Measurements from ENCODE around the gene OPCML.

Gene OPCML

DNA sequence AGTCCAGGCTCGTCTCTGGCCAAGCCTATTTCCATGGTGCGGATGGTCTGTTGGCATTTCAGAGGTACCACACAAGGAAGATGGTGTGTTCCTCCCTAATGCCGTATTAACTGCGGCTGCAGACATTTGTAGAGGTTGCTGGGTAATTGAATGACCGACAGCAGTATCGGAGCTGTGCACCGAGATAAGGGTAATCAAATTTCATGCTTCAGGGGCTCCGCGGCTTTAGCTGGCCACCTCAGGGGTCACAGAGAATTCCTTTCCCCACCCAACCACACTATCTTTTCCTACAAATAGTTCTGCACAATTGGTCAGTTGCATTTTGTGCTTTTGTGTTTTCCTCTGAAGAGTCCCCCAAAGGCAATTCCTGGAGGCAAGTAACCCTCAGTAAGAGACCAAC is 297.4 kb downstream of the OPCML start (continued):
- no peak for TF ChIP-seq TSHZ2 (CRISPR knock-in tag; IDR thresholded peaks at IDR 0.05)
- no peak for TF ChIP-seq ARNTL (CRISPR knock-in tag; IDR thresholded peaks at IDR 0.05; ENCODE audit: borderline replicate concordance, low read depth)
- no peak for TF ChIP-seq ZNF8 (CRISPR knock-in tag; IDR thresholded peaks at IDR 0.05)

DNA sequence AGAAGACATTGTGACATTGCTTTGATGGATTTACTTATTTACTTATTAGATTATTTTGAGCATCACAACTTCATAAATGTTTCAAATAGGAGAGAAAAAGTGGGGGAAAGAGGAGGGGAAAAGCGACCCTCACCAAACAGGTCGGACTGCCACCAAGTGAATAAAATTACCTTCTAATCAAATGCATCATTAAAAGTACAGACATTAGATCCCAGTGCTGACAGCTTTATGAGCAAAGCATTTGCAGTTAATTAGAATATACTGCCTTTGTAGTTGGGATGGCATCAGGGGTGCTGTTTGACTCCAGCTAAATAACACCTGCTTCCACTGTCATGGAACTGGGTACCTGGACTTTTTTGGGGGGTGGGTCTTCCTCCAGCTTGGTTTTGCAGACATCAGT is 299.6 kb downstream of the OPCML start:
- no peak for ATAC-seq
- TF ChIP-seq ZNF70 (CRISPR knock-in tag; IDR thresholded peaks at IDR 0.05) (no peak), TSHZ2 (CRISPR knock-in tag; IDR thresholded peaks at IDR 0.05) (no peak), GLIS3 (CRISPR knock-in tag; IDR thresholded peaks at IDR 0.05) (no peak), SNAI2 (CRISPR knock-in tag; IDR thresholded peaks at IDR 0.05) (no peak)

GRCh38 chr11:133230431-133230830 is 301.9 kb downstream of the OPCML start:
- no peak for TF ChIP-seq TOX (CRISPR knock-in tag; IDR thresholded peaks at IDR 0.05; ENCODE audit: borderline replicate concordance)
- TF ChIP-seq TSHZ2 (CRISPR knock-in tag; IDR thresholded peaks at IDR 0.05) = no peak
- no peak for TF ChIP-seq OSR1 (CRISPR knock-in tag; IDR thresholded peaks at IDR 0.05)
- TF ChIP-seq, protein P1, sequence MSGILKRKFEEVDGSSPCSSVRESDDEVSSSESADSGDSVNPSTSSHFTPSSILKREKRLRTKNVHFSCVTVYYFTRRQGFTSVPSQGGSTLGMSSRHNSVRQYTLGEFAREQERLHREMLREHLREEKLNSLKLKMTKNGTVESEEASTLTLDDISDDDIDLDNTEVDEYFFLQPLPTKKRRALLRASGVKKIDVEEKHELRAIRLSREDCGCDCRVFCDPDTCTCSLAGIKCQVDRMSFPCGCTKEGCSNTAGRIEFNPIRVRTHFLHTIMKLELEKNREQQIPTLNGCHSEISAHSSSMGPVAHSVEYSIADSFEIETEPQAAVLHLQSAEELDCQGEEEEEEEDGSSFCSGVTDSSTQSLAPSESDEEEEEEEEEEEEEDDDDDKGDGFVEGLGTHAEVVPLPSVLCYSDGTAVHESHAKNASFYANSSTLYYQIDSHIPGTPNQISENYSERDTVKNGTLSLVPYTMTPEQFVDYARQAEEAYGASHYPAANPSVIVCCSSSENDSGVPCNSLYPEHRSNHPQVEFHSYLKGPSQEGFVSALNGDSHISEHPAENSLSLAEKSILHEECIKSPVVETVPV (CRISPR knock-in tag; IDR thresholded peaks at IDR 0.05) = no peak
- no peak for TF ChIP-seq TCF4 (CRISPR knock-in tag; IDR thresholded peaks at IDR 0.05; ENCODE audit: borderline replicate concordance)
- no peak for TF ChIP-seq CREB5 (CRISPR knock-in tag; IDR thresholded peaks at IDR 0.05; ENCODE audit: low read depth)
- no peak for TF ChIP-seq ZFP30 (CRISPR knock-in tag; IDR thresholded peaks at IDR 0.05)
- TF ChIP-seq CSDC2 (CRISPR knock-in tag; IDR thresholded peaks at IDR 0.05) = no peak
- TF ChIP-seq ISL1 (CRISPR knock-in tag; IDR thresholded peaks at IDR 0.05) = no peak
- no peak for ATAC-seq

GRCh38 chr11:133228471-133229329 is 303.6 kb downstream of the OPCML start:
- ATAC-seq = no peak; the same call in 2 of the 3 replicates
- TF ChIP-seq BACH2 (CRISPR knock-in tag; IDR thresholded peaks at IDR 0.05; ENCODE audit: borderline replicate concordance) (no peak), OSR1 (CRISPR knock-in tag; IDR thresholded peaks at IDR 0.05) (no peak), ZNF8 (CRISPR knock-in tag; IDR thresholded peaks at IDR 0.05) (no peak), ISL1 (CRISPR knock-in tag; IDR thresholded peaks at IDR 0.05) (no peak), ZNF565 (CRISPR knock-in tag; conservative IDR thresholded peaks at IDR 0.05; ENCODE audit: low read depth) (no peak), CSDC2 (CRISPR knock-in tag; IDR thresholded peaks at IDR 0.05) (no peak), ARNTL (CRISPR knock-in tag; IDR thresholded peaks at IDR 0.05; ENCODE audit: borderline replicate concordance, low read depth) (no peak), PATZ1 (CRISPR knock-in tag; IDR thresholded peaks at IDR 0.05; ENCODE audit: borderline replicate concordance) (no peak)

Measured in SK-N-SH treated with all-trans-retinoic acid at 6 μM for 48 hours (cell line).